ENCODE measurements around the gene GNAL. TPM values are rescaled to one million over a fixed set of nuclear protein-coding genes. Genes with fewer than 3 reads are reported as not detected.

The GNAL gene
- total RNA-seq, 3 donors from 2014 or later (not counting 1 experiment from before 2014, with no cell fraction given) = 10.9 to 15.0 (median 12.6) TPM

DNA sequence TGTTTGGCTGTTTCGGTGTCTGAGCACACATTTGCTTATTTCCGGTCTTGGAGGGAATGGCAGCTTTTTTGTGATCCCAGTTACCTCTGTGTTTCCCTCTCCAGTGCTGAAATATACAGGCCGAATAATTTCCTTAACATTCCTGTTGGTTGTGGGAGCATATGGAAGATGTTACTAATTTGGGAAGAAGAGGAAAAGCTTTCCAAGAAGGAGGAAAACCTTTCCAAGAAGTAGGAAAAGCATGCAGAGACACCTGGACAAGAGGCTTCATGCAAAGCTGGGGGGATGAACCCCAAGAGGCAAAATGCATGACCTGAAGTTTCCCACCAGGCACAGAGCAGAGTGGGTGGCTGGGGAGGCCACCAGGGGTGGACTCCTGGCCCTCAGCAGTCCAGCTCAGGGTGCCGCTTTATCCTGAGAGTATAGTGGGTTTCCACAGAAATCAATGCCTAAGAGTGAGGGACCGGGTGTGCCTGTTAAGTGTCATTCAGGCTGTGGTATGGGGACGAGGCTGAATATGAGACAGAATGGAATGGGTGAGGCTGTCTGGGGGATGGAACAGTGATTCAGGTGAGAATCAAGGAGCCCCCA, 25.5 kb upstream of the GNAL start:
- TF ChIP-seq, protein P1, sequence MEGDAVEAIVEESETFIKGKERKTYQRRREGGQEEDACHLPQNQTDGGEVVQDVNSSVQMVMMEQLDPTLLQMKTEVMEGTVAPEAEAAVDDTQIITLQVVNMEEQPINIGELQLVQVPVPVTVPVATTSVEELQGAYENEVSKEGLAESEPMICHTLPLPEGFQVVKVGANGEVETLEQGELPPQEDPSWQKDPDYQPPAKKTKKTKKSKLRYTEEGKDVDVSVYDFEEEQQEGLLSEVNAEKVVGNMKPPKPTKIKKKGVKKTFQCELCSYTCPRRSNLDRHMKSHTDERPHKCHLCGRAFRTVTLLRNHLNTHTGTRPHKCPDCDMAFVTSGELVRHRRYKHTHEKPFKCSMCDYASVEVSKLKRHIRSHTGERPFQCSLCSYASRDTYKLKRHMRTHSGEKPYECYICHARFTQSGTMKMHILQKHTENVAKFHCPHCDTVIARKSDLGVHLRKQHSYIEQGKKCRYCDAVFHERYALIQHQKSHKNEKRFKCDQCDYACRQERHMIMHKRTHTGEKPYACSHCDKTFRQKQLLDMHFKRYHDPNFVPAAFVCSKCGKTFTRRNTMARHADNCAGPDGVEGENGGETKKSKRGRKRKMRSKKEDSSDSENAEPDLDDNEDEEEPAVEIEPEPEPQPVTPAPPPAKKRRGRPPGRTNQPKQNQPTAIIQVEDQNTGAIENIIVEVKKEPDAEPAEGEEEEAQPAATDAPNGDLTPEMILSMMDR (IDR thresholded peaks at IDR 0.05) = no peak
- Mint-ChIP-seq H3K4me1 (no peaks in the 10 kb centered on the region), H3K9me3 (no peaks in the 10 kb centered on the region), H3K36me3 (no peaks in the 10 kb centered on the region), H3K4me3 (no peak overlapping the region), H3K27me3 (ENCODE audit: low read depth in 2 of 2) (peaks cover 2 to 5% of the 10 kb centered on the region in 2 donors), H3K27ac (no peak overlapping the region)
- Histone ChIP-seq H3K27ac (ENCODE audit: low read length) (no peak overlapping the region), H3K9me3 (ENCODE audit: control insufficient read depth, insufficient read depth, low read length) (no peaks in the 10 kb centered on the region), H3K4me1 (ENCODE audit: control insufficient read depth, insufficient read depth, low read length) (no peaks in the 10 kb centered on the region), H3K27me3 (ENCODE audit: control insufficient read depth, insufficient read depth, low read length) (no peaks in the 10 kb centered on the region), H3K36me3 (ENCODE audit: control insufficient read depth, insufficient read depth, low read length) (no peaks in the 10 kb centered on the region), H3K4me3 (ENCODE audit: low read length) (no peak overlapping the region)
- intact Hi-C loops (cut with micrococcal nuclease) = no loop called here
- ATAC-seq (no peak), DNase-seq (no peak)
- 79% methylated on average over 5 of the region's 6 CpGs for WGBS (ENCODE audit: insufficient coverage)

DNA sequence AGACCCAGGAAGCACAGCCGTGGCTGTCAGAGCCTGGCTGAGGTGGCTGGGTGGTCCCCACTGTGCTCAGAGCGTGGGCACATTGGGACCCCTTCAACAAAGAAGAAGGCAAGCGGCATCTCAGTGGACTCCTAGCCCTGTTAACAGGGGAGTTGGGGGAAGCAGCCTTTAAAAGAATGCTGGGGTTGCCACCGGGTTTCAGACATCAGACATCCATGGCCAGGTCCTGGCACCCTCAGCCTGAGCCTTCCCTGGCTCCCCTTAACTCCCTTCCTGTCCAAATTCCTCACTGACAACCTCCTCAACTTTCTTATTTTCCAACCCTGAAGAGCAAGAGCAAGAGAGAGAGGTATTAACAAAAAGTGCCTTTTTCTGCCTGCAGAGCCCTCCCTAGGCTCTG, 24.8 kb upstream of the GNAL start:
- H3K36me3 ChIP-seq (ENCODE audit: control insufficient read depth, insufficient read depth, low read length) = no peaks in the 10 kb centered on the region
- no peaks in the 10 kb centered on the region for H3K27me3 ChIP-seq (ENCODE audit: control insufficient read depth, insufficient read depth, low read length)
- TF ChIP-seq, protein P1 (IDR thresholded peaks at IDR 0.05) = no peak
- no peak overlapping the region for H3K27ac Mint-ChIP-seq
- H3K9me3 Mint-ChIP-seq = no peaks in the 10 kb centered on the region
- no peaks in the 10 kb centered on the region for H3K36me3 Mint-ChIP-seq
- no peaks in the 10 kb centered on the region for H3K27me3 Mint-ChIP-seq (ENCODE audit: low read depth in 2 of 2)
- intact Hi-C loops (cut with micrococcal nuclease) = no loop called here
- H3K4me3 Mint-ChIP-seq = no peak overlapping the region
- no peak for ATAC-seq
- no peaks in the 10 kb centered on the region for H3K4me1 Mint-ChIP-seq
- H3K27ac ChIP-seq (ENCODE audit: low read length) = no peak overlapping the region
- no peaks in the 10 kb centered on the region for H3K4me1 ChIP-seq (ENCODE audit: control insufficient read depth, insufficient read depth, low read length)
- H3K9me3 ChIP-seq (ENCODE audit: control insufficient read depth, insufficient read depth, low read length) = no peaks in the 10 kb centered on the region
- no peak overlapping the region for H3K4me3 ChIP-seq (ENCODE audit: low read length)
- 84% methylated on average over 4 of the region's 4 CpGs for WGBS (ENCODE audit: insufficient coverage)
- DNase-seq = no peak

DNA sequence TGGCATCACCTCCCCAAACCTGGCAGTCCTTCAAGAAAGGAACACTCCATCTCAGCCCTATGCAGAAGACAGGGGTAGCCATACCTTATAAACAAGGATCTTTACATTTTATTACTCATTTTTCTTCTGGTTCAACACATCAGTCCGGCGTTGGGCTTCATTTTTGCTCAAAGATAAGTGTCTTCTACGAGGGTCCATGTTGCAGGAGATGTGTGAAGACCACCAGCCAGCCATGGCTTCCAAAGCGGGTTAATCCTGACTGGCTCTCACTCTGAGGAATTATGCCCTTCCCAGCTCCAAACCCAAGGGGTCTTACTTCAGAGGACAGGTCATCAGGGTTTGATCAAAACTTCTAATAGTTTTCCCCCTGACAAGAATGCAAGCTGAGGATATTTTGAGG, 23.9 kb upstream of the GNAL start:
- H3K9me3 ChIP-seq (ENCODE audit: control insufficient read depth, insufficient read depth, low read length) = no peaks in the 10 kb centered on the region
- intact Hi-C loops (cut with micrococcal nuclease) = no loop called here
- no peak overlapping the region for H3K27ac Mint-ChIP-seq
- H3K9me3 Mint-ChIP-seq = no peaks in the 10 kb centered on the region
- H3K27me3 ChIP-seq (ENCODE audit: control insufficient read depth, insufficient read depth, low read length) = no peaks in the 10 kb centered on the region
- H3K4me1 ChIP-seq (ENCODE audit: control insufficient read depth, insufficient read depth, low read length) = no peaks in the 10 kb centered on the region
- no peaks in the 10 kb centered on the region for H3K36me3 ChIP-seq (ENCODE audit: control insufficient read depth, insufficient read depth, low read length)
- TF ChIP-seq, protein P1 (IDR thresholded peaks at IDR 0.05) = no peak
- no peak overlapping the region for H3K4me3 ChIP-seq (ENCODE audit: low read length)
- no peaks in the 10 kb centered on the region for H3K36me3 Mint-ChIP-seq
- H3K27ac ChIP-seq (ENCODE audit: low read length) = no peak overlapping the region
- no peak overlapping the region for H3K4me3 Mint-ChIP-seq
- no peak for DNase-seq
- ATAC-seq = no peak
- H3K4me1 Mint-ChIP-seq = no peaks in the 10 kb centered on the region
- WGBS (ENCODE audit: insufficient coverage) = 75% methylated on average over 4 of the region's 4 CpGs
- peaks cover 2 to 3% of the 10 kb centered on the region in 2 donors for H3K27me3 Mint-ChIP-seq (ENCODE audit: low read depth in 2 of 2)

DNA sequence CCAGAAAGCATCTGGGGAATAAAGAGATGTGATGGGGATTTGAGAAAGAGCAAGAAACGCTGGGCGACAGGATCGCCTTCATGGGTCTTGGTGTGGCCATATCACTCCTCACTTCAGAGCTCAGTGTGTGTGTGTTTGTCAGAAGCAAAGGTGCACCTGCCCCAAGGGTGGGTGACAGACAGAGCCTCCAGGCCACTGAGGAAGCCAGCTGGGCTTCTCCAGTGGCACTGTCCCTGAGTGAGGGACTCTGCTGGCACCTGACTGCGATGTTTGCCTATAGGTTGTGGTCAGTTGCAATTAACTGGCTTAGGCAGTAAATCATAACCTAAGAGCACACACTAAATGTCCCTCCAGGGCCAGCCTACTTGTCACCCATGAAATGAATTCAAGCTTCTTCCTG, 23.5 kb upstream of the GNAL start:
- no peaks in the 10 kb centered on the region for H3K9me3 ChIP-seq (ENCODE audit: control insufficient read depth, insufficient read depth, low read length)
- 73% methylated on average over 3 of the region's 4 CpGs for WGBS (ENCODE audit: insufficient coverage)
- H3K4me1 ChIP-seq (ENCODE audit: control insufficient read depth, insufficient read depth, low read length) = no peaks in the 10 kb centered on the region
- Mint-ChIP-seq H3K27me3 (ENCODE audit: low read depth in 2 of 2) (peaks cover 7% of the 10 kb centered on the region in 2 donors), H3K9me3 (no peaks in the 10 kb centered on the region), H3K27ac (no peak overlapping the region), H3K36me3 (no peaks in the 10 kb centered on the region), H3K4me3 (no peak overlapping the region), H3K4me1 (no peaks in the 10 kb centered on the region)
- no peak overlapping the region for H3K4me3 ChIP-seq (ENCODE audit: low read length)
- no peak for DNase-seq
- H3K27me3 ChIP-seq (ENCODE audit: control insufficient read depth, insufficient read depth, low read length) = no peaks in the 10 kb centered on the region
- intact Hi-C loops (cut with micrococcal nuclease) = no loop called here
- H3K27ac ChIP-seq (ENCODE audit: low read length) = no peak overlapping the region
- H3K36me3 ChIP-seq (ENCODE audit: control insufficient read depth, insufficient read depth, low read length) = no peaks in the 10 kb centered on the region
- no peak for ATAC-seq
- TF ChIP-seq, protein P1 (IDR thresholded peaks at IDR 0.05) = no peak

Data from natural killer cell (primary cell).